Smooth muscle cell (in vitro differentiated cells): ENCODE results near the gene HP1BP3. TPM values are rescaled to one million over a fixed set of nuclear protein-coding genes. Genes with fewer than 3 reads are reported as not detected.

Experiments
- DNase-seq: peaks from one replicate; lab custom pipeline; 2025; ENCODE audit not compliant: unreplicated experiment; lab: John Stamatoyannopoulos, UW
- H2AFZ ChIP-seq: fragments of 200-600 bp; sonication (generic); 2 replicates; pipeline ENCODE4 v1.6.0; 2016; ENCODE audit warnings: antibody characterized with exemption, low read depth, mild to moderate bottlenecking
- H3F3A ChIP-seq: fragments of 200-600 bp; sonication (generic); 2 replicates; pipeline ENCODE4 v1.6.0; 2017; ENCODE audit warnings: antibody characterized with exemption, low read depth
- H3K27ac ChIP-seq: fragments of 200-600 bp; sonication (generic); 2 replicates; pipeline ENCODE4 v1.5.1; 2016; ENCODE audit warnings: low read depth, mild to moderate bottlenecking
- H3K27me3 ChIP-seq: fragments of 200-600 bp; sonication (generic); 2 replicates; pipeline ENCODE4 v1.6.1; 2016; ENCODE audit warnings: low read depth, mild to moderate bottlenecking
- H3K36me3 ChIP-seq: fragments of 200-600 bp; sonication (generic); 2 replicates; pipeline ENCODE4 v1.5.1; 2016; ENCODE audit warnings: low read depth
- H3K4me1 ChIP-seq: fragments of 200-600 bp; sonication (generic); 2 replicates; pipeline ENCODE4 v1.5.1; 2016; ENCODE audit warnings: low read depth
- H3K4me2 ChIP-seq: fragments of 200-600 bp; sonication (generic); 2 replicates; pipeline ENCODE4 v1.6.0; 2016; ENCODE audit warnings: mild to moderate bottlenecking
- H3K4me3 ChIP-seq: fragments of 200-600 bp; sonication (generic); 2 replicates; pipeline ENCODE4 v1.5.1; 2016; ENCODE audit warnings: mild to moderate bottlenecking
- H3K79me2 ChIP-seq: fragments of 200-600 bp; sonication (generic); 2 replicates; pipeline ENCODE4 v1.6.0; 2016; ENCODE audit warnings: low read depth, mild to moderate bottlenecking
- H3K9ac ChIP-seq: fragments of 200-600 bp; sonication (generic); 2 replicates; pipeline ENCODE4 v1.6.0; 2016; ENCODE audit warnings: low read depth
- H3K9me3 ChIP-seq: fragments of 200-600 bp; sonication (generic); replicated peaks from 2 replicates; pipeline ENCODE4 v1.5.1; 2016; ENCODE audit warnings: low read depth
- H4K20me1 ChIP-seq: fragments of 200-600 bp; sonication (generic); 2 replicates; pipeline ENCODE4 v1.6.0; 2016; ENCODE audit warnings: low read depth
- WGBS: methylation state at CpG from one replicate; pipeline ENCODE4 v1.1.7; 2016; ENCODE audit warnings: low lambda C conversion rate; 5-methylcytosine and 5-hydroxymethylcytosine counted together
- polyA plus RNA-seq: library from polyadenylated mRNA; unstranded; fragments of >200 nt; fragmentation: Nextera tagmentation; extraction: Ambion mirVana; gene quantifications from 2 replicates; pipeline ENCODE4 v1.2.1, GENCODE V29; 2016
- total RNA-seq: library from RNA; depleted of rRNA; stranded (reverse); fragments of >200 nt; gene quantifications from 2 replicates; pipeline ENCODE4 v1.2.3, GENCODE V29; 2014
- TF ChIP-seq, protein P1 (sequence below): fragments of 200-600 bp; sonication (generic); IDR thresholded peaks from 2 replicates; pipeline ENCODE4 v1.5.1; 2017; ENCODE audit warnings: borderline replicate concordance, mild to moderate bottlenecking, antibody characterized with exemption; ENCODE audit not compliant: insufficient read depth, poor library complexity, severe bottlenecking

Gene HP1BP3
- total and polyA plus RNA-seq, 2 experiments from 2014 or later = 77.9 to 110 TPM

GRCh38 chr1:20693623-20694022 lies 93.5 kb downstream of the HP1BP3 start:
- H3K27me3 ChIP-seq = no peaks in the 10 kb centered on the region
- H3F3A ChIP-seq = peaks cover 3% of the 10 kb centered on the region
- no peaks in the 10 kb centered on the region for H3K79me2 ChIP-seq
- no peak overlapping the region for H3K9ac ChIP-seq
- no peak overlapping the region for H2AFZ ChIP-seq
- H3K9me3 ChIP-seq = no peaks in the 10 kb centered on the region
- WGBS = 88% methylated on average over 2 of the region's 2 CpGs
- H3K4me1 ChIP-seq = no peaks in the 10 kb centered on the region
- H3K4me3 ChIP-seq = no peak overlapping the region
- no peaks in the 10 kb centered on the region for H3K36me3 ChIP-seq
- no peak overlapping the region for H3K4me2 ChIP-seq
- TF ChIP-seq, protein P1, sequence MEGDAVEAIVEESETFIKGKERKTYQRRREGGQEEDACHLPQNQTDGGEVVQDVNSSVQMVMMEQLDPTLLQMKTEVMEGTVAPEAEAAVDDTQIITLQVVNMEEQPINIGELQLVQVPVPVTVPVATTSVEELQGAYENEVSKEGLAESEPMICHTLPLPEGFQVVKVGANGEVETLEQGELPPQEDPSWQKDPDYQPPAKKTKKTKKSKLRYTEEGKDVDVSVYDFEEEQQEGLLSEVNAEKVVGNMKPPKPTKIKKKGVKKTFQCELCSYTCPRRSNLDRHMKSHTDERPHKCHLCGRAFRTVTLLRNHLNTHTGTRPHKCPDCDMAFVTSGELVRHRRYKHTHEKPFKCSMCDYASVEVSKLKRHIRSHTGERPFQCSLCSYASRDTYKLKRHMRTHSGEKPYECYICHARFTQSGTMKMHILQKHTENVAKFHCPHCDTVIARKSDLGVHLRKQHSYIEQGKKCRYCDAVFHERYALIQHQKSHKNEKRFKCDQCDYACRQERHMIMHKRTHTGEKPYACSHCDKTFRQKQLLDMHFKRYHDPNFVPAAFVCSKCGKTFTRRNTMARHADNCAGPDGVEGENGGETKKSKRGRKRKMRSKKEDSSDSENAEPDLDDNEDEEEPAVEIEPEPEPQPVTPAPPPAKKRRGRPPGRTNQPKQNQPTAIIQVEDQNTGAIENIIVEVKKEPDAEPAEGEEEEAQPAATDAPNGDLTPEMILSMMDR = no peak
- no peaks in the 10 kb centered on the region for H4K20me1 ChIP-seq
- no peak overlapping the region for H3K27ac ChIP-seq
- DNase-seq = no peak

Other genes starting within 250 kb of the HP1BP3 start
- gene FAM43B, start 234.7 kb downstream of the HP1BP3 start, total RNA-seq = 0.90 and 1.2 TPM in 2 replicates
- gene FAM43B, start 234.7 kb downstream of the HP1BP3 start, polyA plus RNA-seq = 2.7 and 3.4 TPM in 2 replicates
- 0.58 TPM in 1 of 2 replicates, not detected in the other for gene CDA, start 198.2 kb downstream of the HP1BP3 start, total RNA-seq
- 0.78 and 2.7 TPM in 2 replicates for gene CDA, start 198.2 kb downstream of the HP1BP3 start, polyA plus RNA-seq
- 23.6 and 28.8 TPM in 2 replicates for gene PINK1, start 153.8 kb downstream of the HP1BP3 start, total RNA-seq
- 57.7 and 63.3 TPM in 2 replicates for gene PINK1, start 153.8 kb downstream of the HP1BP3 start, polyA plus RNA-seq
- 267 and 312 TPM in 2 replicates for gene DDOST, start 125.9 kb downstream of the HP1BP3 start, total RNA-seq
- 353 and 439 TPM in 2 replicates for gene DDOST, start 125.9 kb downstream of the HP1BP3 start, polyA plus RNA-seq
- 0.13 and 0.99 TPM in 2 replicates for gene KIF17, start 69.3 kb downstream of the HP1BP3 start, total RNA-seq
- gene KIF17, start 69.3 kb downstream of the HP1BP3 start, polyA plus RNA-seq = 1.9 and 2.2 TPM in 2 replicates
- 0.18 and 0.63 TPM in 2 replicates for gene SH2D5, start 54.6 kb downstream of the HP1BP3 start, total RNA-seq
- gene SH2D5, start 54.6 kb downstream of the HP1BP3 start, polyA plus RNA-seq = 0.82 TPM in 1 of 2 replicates, not detected in the other